C4-2B (cell line): ENCODE measurements around the gene KLC4.

Source experiments
- H3K27ac ChIP-seq: fragments of 450-650 bp; 2 replicates; pipeline ENCODE4 v1.5.1; 2017
- CTCF ChIP-seq: fragments of 450-650 bp; conservative IDR thresholded peaks from 2 replicates; pipeline ENCODE4 v1.5.1; 2017; ENCODE audit warnings: mild to moderate bottlenecking
- ZFX ChIP-seq: fragments of 450-650 bp; IDR thresholded peaks from 2 replicates; pipeline ENCODE4 v1.6.1; 2017

KLC4 gene

GRCh38 chr6:43123461-43124314 lies 64.3 kb downstream of the KLC4 start:
- TF ChIP-seq ZFX (no peak), CTCF (no peak)
- H3K27ac ChIP-seq = no peak overlapping the region

GRCh38 chr6:43124481-43124880 lies 65.0 kb downstream of the KLC4 start:
- TF ChIP-seq ZFX (no peak), CTCF (no peak)
- H3K27ac ChIP-seq = no peak overlapping the region
